ENCODE results near the gene INSRR. TPM values are rescaled to one million over a fixed set of nuclear protein-coding genes. Genes with fewer than 3 reads are reported as not detected.

INSRR gene
- total RNA-seq, 2 experiments from 2014 or later: not detected

- no peak overlapping the region for H3K27ac Mint-ChIP-seq
- peaks cover 16% of the 10 kb centered on the region for H3K4me1 Mint-ChIP-seq (ENCODE audit: low read depth)
- no peak overlapping the region for H3K4me3 Mint-ChIP-seq
- intact Hi-C loops (cut with micrococcal nuclease): no loop called here
- H3K36me3 Mint-ChIP-seq (ENCODE audit: low read depth): no peaks in the 10 kb centered on the region
- H3K27me3 Mint-ChIP-seq (ENCODE audit: low read depth): peaks cover 40% of the 10 kb centered on the region
- DNase-seq: no peak
- CTCF ChIA-PET: interaction anchor here (1.5 kb wide), 1 partner anchor 27 kb away, joined by 4 read pairs; no protein-coding TSS in a partner anchor
- no peaks in the 10 kb centered on the region for H3K9me3 Mint-ChIP-seq
Observed at GRCh38 chr1:156865865-156866248, 6.9 kb upstream of the INSRR start.

- CTCF ChIA-PET: interaction anchor here (0.7 to 1.5 kb wide), 3 partner anchors 26 to 176 kb away, joined by 3 to 4 read pairs (median 4); no protein-coding TSS in a partner anchor
- no peak overlapping the region for H3K27ac Mint-ChIP-seq
- no peak overlapping the region for H3K4me3 Mint-ChIP-seq
- peaks cover 18% of the 10 kb centered on the region for H3K4me1 Mint-ChIP-seq (ENCODE audit: low read depth)
- intact Hi-C loops (cut with micrococcal nuclease): no loop called here
- no peaks in the 10 kb centered on the region for H3K9me3 Mint-ChIP-seq
- no peak for DNase-seq
- H3K36me3 Mint-ChIP-seq (ENCODE audit: low read depth): no peaks in the 10 kb centered on the region
- peaks cover 42% of the 10 kb centered on the region for H3K27me3 Mint-ChIP-seq (ENCODE audit: low read depth)
Observed at GRCh38 chr1:156865258-156865657, 6.3 kb upstream of the INSRR start.

- Mint-ChIP-seq H3K4me1 (ENCODE audit: low read depth) (peaks cover 22% of the 10 kb centered on the region), H3K4me3 (no peak overlapping the region), H3K9me3 (no peaks in the 10 kb centered on the region), H3K36me3 (ENCODE audit: low read depth) (no peaks in the 10 kb centered on the region), H3K27ac (no peak overlapping the region), H3K27me3 (ENCODE audit: low read depth) (peaks cover 44% of the 10 kb centered on the region)
- CTCF ChIA-PET: interaction anchor here (0.7 to 10.2 kb wide), 3 partner anchors 52 to 175 kb away, joined by 3 to 177 read pairs (median 4); no protein-coding TSS in a partner anchor
- intact Hi-C loops (cut with micrococcal nuclease): loop anchor here (5.0 kb wide), 1 partner anchor 157 kb away; the partner anchor contains the start of gene CRABP2
- no peak for DNase-seq
Observed at GRCh38 chr1:156864796-156865195, 5.9 kb upstream of the INSRR start.

GRCh38 chr1:156863631-156864030 lies 4.7 kb upstream of the INSRR start:
- intact Hi-C loops (cut with micrococcal nuclease): loop anchor here (5.0 kb wide), 1 partner anchor 156 kb away; the partner anchor contains the start of gene CRABP2
- no peak overlapping the region for H3K27ac Mint-ChIP-seq
- H3K4me1 Mint-ChIP-seq (ENCODE audit: low read depth): peaks cover 27% of the 10 kb centered on the region
- no peak overlapping the region for H3K4me3 Mint-ChIP-seq
- H3K9me3 Mint-ChIP-seq: no peaks in the 10 kb centered on the region
- no peaks in the 10 kb centered on the region for H3K36me3 Mint-ChIP-seq (ENCODE audit: low read depth)
- DNase-seq: no peak
- CTCF ChIA-PET: interaction anchor here (7.7 to 10.2 kb wide), 2 partner anchors 25 to 65 kb away, joined by 133 to 177 read pairs; no protein-coding TSS in a partner anchor
- peaks cover 51% of the 10 kb centered on the region for H3K27me3 Mint-ChIP-seq (ENCODE audit: low read depth)

DNA sequence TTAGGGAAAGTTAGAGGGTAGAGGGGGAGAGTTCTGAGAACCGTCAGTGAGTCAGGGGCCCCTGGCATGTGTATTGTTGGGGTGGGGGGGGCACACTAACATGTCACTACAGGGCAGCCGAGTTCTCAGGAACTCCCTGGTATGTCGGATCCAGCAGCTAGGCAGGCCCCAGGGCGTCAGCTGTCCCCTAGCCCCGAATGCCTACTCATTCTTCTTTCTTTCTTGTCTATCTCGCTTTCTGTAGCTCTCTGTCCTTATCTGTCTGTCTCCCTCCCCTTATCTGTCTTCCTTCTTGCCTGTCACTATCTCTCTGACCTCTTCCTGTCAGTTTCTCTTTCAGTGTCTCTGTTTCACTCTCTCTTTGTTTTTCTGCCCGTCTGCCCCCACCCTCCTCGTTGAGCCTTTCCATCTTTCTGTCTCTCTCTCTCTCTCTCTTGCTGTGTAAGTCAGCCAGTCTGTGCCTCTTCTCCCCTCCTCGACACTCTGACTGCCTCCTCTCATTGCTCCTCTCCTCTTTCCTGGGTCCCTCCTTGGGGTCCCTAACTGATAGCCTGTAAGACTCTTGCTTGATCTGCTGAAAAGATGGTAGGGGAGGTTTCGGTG lies 4.2 kb upstream of the INSRR start:
- CTCF ChIA-PET: interaction anchor here (4.2 to 10.2 kb wide), 4 partner anchors 25 to 137 kb away, joined by 47 to 177 read pairs (median 96); partner anchors contain the start of gene PEAR1
- Mint-ChIP-seq H3K27ac (no peak overlapping the region), H3K36me3 (ENCODE audit: low read depth) (no peaks in the 10 kb centered on the region), H3K4me1 (ENCODE audit: low read depth) (peaks cover 28% of the 10 kb centered on the region), H3K4me3 (no peak overlapping the region), H3K9me3 (no peaks in the 10 kb centered on the region), H3K27me3 (ENCODE audit: low read depth) (peaks cover 57% of the 10 kb centered on the region)
- no peak for DNase-seq
- intact Hi-C loops (cut with micrococcal nuclease): loop anchor here (5.0 kb wide), 1 partner anchor 156 kb away; the partner anchor contains the start of gene CRABP2

DNA sequence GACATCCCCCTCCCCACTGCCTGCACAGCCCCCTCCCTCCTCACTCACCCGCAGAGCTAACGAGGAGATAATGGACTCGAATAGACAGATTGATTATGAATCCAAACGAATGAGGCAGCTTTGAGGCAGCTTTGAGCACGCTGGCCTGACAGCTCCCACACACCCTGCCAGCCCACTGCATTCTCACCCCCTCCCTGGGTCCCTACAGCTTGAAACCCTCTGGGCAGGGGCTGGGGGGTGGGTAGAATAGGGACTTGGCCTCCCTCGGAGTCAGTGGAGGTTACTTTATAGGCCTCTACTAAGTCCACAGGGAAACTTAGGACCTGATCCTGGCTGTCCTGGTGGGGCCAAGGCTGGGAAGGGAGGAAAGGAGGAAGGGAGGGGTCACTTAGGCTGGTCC lies 3.7 kb upstream of the INSRR start:
- no peak overlapping the region for H3K4me3 Mint-ChIP-seq
- no peaks in the 10 kb centered on the region for H3K36me3 Mint-ChIP-seq (ENCODE audit: low read depth)
- peaks cover 59% of the 10 kb centered on the region for H3K27me3 Mint-ChIP-seq (ENCODE audit: low read depth)
- H3K27ac Mint-ChIP-seq: no peak overlapping the region
- H3K4me1 Mint-ChIP-seq (ENCODE audit: low read depth): peaks cover 28% of the 10 kb centered on the region
- DNase-seq: no peak
- no peaks in the 10 kb centered on the region for H3K9me3 Mint-ChIP-seq
- intact Hi-C loops (cut with micrococcal nuclease): loop anchor here (5.0 kb wide), 1 partner anchor 155 kb away; the partner anchor contains the start of gene CRABP2
- CTCF ChIA-PET: interaction anchor here (3.7 to 10.2 kb wide), 5 partner anchors 24 to 173 kb away, joined by 39 to 177 read pairs (median 59); partner anchors contain the start of gene PEAR1

DNA sequence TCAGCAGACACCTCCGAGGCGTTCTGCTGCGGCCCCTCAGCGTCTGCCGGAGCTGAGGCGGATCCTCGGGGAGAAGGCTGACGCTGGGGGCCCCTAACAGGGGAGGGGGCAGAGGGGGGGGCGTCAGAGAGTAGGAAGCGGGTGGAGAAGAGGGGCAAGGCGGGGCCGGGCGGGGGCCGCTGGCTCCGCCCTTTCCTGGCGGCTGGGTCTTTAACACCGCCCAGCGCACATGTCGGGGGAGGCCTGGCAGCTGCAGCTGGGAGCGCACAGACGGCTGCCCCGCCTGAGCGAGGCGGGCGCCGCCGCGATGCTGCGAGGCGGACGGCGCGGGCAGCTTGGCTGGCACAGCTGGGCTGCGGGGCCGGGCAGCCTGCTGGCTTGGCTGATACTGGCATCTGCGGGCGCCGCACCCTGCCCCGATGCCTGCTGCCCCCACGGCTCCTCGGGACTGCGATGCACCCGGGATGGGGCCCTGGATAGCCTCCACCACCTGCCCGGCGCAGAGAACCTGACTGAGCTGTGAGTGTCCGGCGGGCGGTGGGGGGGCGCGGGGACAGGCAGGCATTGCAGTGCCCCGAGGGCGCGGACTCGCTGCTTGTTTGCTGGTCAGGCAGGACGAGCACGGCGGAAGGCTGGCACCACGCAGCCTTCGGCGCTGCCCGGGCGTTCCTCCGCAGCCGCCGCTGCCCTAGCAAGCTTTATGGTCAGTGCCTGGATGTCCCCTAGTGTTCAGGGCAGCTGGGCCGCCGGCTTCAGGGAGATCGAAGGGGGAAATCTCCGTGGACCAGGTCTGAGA lies 1.9 kb upstream of the INSRR start, which contains the start of gene NTRK1:
NTRK1 (plus strand) TSS at position 238 of the 796 bp plus-strand sequence; CDS start at position 308, 70 bp downstream.
- peaks cover 23% of the 10 kb centered on the region for H3K4me1 Mint-ChIP-seq (ENCODE audit: low read depth)
- DNase-seq: peak; percentile 43
- peak within 1 kb of the TSS; percentile 64 for H3K4me3 Mint-ChIP-seq
- H3K36me3 Mint-ChIP-seq (ENCODE audit: low read depth): no peaks in the 10 kb centered on the region
- no peak within 1 kb of the TSS for H3K27ac Mint-ChIP-seq
- CTCF ChIA-PET: interaction anchor here (0.7 to 10.2 kb wide), 33 partner anchors 12 to 237 kb away, joined by 3 to 177 read pairs (median 6); partner anchors contain the start of genes ISG20L2, METTL25B and PEAR1
- no peaks in the 10 kb centered on the region for H3K9me3 Mint-ChIP-seq
- intact Hi-C loops (cut with micrococcal nuclease): loop anchor here (1.0 to 5.0 kb wide), 8 partner anchors 13 to 172 kb away; partner anchors contain the start of gene CRABP2
- H3K27me3 Mint-ChIP-seq (ENCODE audit: low read depth): peaks cover 57% of the 10 kb centered on the region

DNA sequence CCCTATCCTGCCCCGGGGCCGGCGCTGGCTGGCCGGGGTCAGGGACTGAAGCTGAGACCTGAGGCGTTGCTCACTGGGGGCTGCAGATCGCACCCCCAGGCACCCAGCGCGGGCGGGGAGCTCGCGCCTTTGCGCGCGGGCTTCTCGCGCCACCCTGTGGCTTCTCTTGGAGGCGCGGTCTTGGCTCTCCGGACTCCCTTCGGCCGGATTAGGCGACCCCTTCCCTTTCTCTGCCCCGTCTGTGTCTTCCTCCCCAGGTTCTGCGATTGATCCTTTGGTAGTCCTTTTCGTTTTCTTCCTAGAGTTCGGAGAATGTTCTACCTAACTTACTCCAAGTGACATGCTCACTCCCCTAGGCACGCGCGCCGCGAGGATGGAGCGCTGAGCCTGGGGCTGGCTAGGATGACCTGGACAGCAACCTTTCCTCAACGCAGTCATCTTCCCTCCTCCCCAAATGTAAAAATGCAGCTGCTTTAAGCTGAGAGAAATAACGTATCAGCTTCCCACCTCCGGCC lies 1.3 kb upstream of the INSRR start:
- Mint-ChIP-seq H3K4me1 (ENCODE audit: low read depth) (peaks cover 20% of the 10 kb centered on the region), H3K4me3 (peak overlapping the region; percentile 64), H3K27me3 (ENCODE audit: low read depth) (peaks cover 56% of the 10 kb centered on the region), H3K36me3 (ENCODE audit: low read depth) (no peaks in the 10 kb centered on the region), H3K9me3 (no peaks in the 10 kb centered on the region), H3K27ac (no peak overlapping the region)
- DNase-seq: peak; percentile 56
- intact Hi-C loops (cut with micrococcal nuclease): loop anchor here (1.0 to 5.0 kb wide), 8 partner anchors 12 to 171 kb away; partner anchors contain the start of gene CRABP2
- CTCF ChIA-PET: interaction anchor here (0.6 to 10.2 kb wide), 39 partner anchors 11 to 522 kb away, joined by 3 to 177 read pairs (median 5); partner anchors contain the start of genes CCT3, MRPL24, PEAR1 and TSACC

GRCh38 chr1:156859523-156860112 lies 701 bp upstream of the INSRR start:
- no peak overlapping the region for H3K27ac Mint-ChIP-seq
- no peak overlapping the region for H3K4me3 Mint-ChIP-seq
- CTCF ChIA-PET: interaction anchor here (0.6 to 10.2 kb wide), 38 partner anchors 11 to 522 kb away, joined by 3 to 177 read pairs (median 5); partner anchors contain the start of genes CCT3, MRPL24, PEAR1 and TSACC
- H3K9me3 Mint-ChIP-seq: no peaks in the 10 kb centered on the region
- H3K4me1 Mint-ChIP-seq (ENCODE audit: low read depth): peaks cover 20% of the 10 kb centered on the region
- DNase-seq: peak; percentile 18
- H3K27me3 Mint-ChIP-seq (ENCODE audit: low read depth): peaks cover 53% of the 10 kb centered on the region
- no peaks in the 10 kb centered on the region for H3K36me3 Mint-ChIP-seq (ENCODE audit: low read depth)
- intact Hi-C loops (cut with micrococcal nuclease): loop anchor here (1.0 to 5.0 kb wide), 8 partner anchors 11 to 170 kb away; partner anchors contain the start of gene CRABP2

DNA sequence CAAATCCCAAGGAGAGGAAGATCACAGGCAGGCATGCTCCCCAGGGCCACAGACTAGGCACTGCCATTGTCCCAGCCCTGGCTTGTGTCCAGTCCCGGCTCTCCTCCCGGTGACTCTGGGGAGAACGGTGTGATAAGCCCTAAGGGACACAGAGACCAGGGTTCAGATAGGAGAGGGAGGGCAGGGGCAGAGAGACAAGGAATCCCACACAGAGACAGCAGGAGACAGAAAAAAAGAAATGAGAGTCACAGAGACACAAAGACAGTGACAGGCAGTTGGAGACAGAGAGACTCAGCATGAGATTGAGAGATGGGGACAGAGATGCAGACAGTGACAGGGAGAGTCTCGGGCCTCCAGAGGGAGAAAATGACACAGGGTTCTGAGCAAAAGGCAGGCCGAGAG lies 361 bp downstream of the INSRR start:
- intact Hi-C loops (cut with micrococcal nuclease): no loop called here
- DNase-seq: no peak
- H3K27ac Mint-ChIP-seq: no peak overlapping the region
- peaks cover 20% of the 10 kb centered on the region for H3K4me1 Mint-ChIP-seq (ENCODE audit: low read depth)
- no peaks in the 10 kb centered on the region for H3K36me3 Mint-ChIP-seq (ENCODE audit: low read depth)
- H3K4me3 Mint-ChIP-seq: no peak overlapping the region
- peaks cover 43% of the 10 kb centered on the region for H3K27me3 Mint-ChIP-seq (ENCODE audit: low read depth)
- CTCF ChIA-PET: interaction anchor here (1.0 to 10.2 kb wide), 10 partner anchors 10 to 170 kb away, joined by 4 to 177 read pairs (median 15); no protein-coding TSS in a partner anchor
- H3K9me3 Mint-ChIP-seq: no peaks in the 10 kb centered on the region

- CTCF ChIA-PET: interaction anchor here (0.6 to 10.2 kb wide), 9 partner anchors 11 to 341 kb away, joined by 3 to 177 read pairs (median 8); no protein-coding TSS in a partner anchor
- no peaks in the 10 kb centered on the region for H3K36me3 Mint-ChIP-seq (ENCODE audit: low read depth)
- intact Hi-C loops (cut with micrococcal nuclease): no loop called here
Observed at GRCh38 chr1:156857532-156857931, 1.4 kb downstream of the INSRR start.

More at GRCh38 chr1:156857532-156857931, 1.4 kb downstream of the INSRR start:
- Mint-ChIP-seq H3K9me3 (no peaks in the 10 kb centered on the region), H3K4me3 (no peak overlapping the region), H3K4me1 (ENCODE audit: low read depth) (peaks cover 15% of the 10 kb centered on the region), H3K27me3 (ENCODE audit: low read depth) (peaks cover 34% of the 10 kb centered on the region), H3K27ac (no peak overlapping the region)
- no peak for DNase-seq

All from activated naive CD4-positive, alpha-beta T cell treated with anti-CD3 and anti-CD28 coated beads for 36 hours (primary cell).